H1 (cell line): ENCODE results near the gene LRRC56.
A peak's percentile ranks its signal among the peaks of the same experiment; 100 is the strongest.

Experiments
- POLR2A ChIP-seq, 2 experiments: IDR thresholded peaks; 1 replicate in 1 of 2; 2 replicates in 1 of 2; pipeline ENCODE4 v1.6.1; 2011; ENCODE audit warnings: low read depth in 2 of 2, low read length in 2 of 2, mild to moderate bottlenecking in 2 of 2; ENCODE audit errors: control extremely low read depth in 1 of 2
- RAD21 ChIP-seq, 2 experiments: IDR thresholded peaks in 1 of 2; conservative IDR thresholded peaks in 1 of 2; 2 replicates each; pipeline ENCODE4 v1.6.1; 2011; ENCODE audit warnings: low read depth in 2 of 2, low read length in 2 of 2, improper control_type of control experiment in 1 of 2, inconsistent platforms in 1 of 2, mild to moderate bottlenecking in 1 of 2, moderate library complexity in 1 of 2
- TEAD4 ChIP-seq: IDR thresholded peaks from 2 replicates; pipeline ENCODE4 v1.6.1; 2012; ENCODE audit warnings: low read depth, low read length, inconsistent platforms, mixed read lengths
- TF ChIP-seq, protein P1 (sequence below), 3 experiments: IDR thresholded peaks; 1 replicate in 2 of 3; 2 replicates in 1 of 3; pipeline versions ENCODE4 v1.5.1 to v1.6.1; 2011; ENCODE audit warnings: low read length in 3 of 3, mild to moderate bottlenecking in 3 of 3, inconsistent platforms in 2 of 3, low read depth in 1 of 3, moderate library complexity in 1 of 3; ENCODE audit not compliant: insufficient read depth in 1 of 3; ENCODE audit errors: control extremely low read depth in 1 of 3

DNA sequence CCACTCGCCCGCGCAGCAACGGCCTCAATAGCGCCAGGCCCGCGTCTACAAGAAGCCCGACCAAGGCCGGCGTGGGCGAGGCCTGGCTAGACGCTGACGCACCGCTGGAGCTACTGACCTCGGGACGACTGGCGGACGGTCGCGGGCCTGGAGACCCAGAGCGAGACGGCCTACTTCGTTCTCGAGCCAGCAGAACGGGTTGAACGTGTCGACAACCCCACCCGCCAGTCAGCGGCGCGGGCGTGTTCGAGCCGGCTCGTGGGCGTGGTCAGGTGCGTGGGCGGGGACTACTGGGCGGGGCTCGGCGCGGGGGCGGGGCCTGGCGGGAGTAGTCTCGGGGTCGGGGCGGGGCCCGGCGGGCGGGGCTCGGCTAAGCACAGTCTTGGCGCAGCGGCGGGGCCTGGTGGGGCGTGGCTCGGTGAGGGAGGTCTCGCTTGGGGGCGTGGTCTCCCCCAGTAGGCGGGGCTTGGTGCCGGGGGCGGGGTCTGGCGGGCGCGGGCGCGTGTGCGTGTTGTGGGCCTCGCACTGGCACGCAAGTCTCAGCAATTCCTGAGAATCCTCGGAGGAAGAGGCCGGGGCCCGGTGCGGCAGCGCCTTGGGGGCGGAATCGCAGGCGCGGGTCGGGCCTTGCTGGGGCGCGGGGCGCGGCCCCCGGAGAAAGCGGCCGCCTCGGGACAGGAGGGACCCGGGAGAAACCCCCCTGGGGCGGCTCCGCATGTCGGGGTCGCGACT, 30.2 kb upstream of the LRRC56 start, which contains the start of gene RNH1:
- TF ChIP-seq TEAD4 (no peak), RAD21 (IDR thresholded peaks at IDR 0.05 in 1 of 2, conservative IDR thresholded peaks at IDR 0.05 in 1 of 2; ENCODE audit: low read depth in 2 of 2, low read length in 2 of 2) (no peak), POLR2A (IDR thresholded peaks at IDR 0.05; ENCODE audit: control extremely low read depth in 1 of 2, low read depth in 2 of 2, low read length in 2 of 2) (peak in 1 of 2 experiments; percentile 70; a peak in 2 of 3 replicates)
- TF ChIP-seq, protein P1, sequence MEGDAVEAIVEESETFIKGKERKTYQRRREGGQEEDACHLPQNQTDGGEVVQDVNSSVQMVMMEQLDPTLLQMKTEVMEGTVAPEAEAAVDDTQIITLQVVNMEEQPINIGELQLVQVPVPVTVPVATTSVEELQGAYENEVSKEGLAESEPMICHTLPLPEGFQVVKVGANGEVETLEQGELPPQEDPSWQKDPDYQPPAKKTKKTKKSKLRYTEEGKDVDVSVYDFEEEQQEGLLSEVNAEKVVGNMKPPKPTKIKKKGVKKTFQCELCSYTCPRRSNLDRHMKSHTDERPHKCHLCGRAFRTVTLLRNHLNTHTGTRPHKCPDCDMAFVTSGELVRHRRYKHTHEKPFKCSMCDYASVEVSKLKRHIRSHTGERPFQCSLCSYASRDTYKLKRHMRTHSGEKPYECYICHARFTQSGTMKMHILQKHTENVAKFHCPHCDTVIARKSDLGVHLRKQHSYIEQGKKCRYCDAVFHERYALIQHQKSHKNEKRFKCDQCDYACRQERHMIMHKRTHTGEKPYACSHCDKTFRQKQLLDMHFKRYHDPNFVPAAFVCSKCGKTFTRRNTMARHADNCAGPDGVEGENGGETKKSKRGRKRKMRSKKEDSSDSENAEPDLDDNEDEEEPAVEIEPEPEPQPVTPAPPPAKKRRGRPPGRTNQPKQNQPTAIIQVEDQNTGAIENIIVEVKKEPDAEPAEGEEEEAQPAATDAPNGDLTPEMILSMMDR (IDR thresholded peaks at IDR 0.05; ENCODE audit: control extremely low read depth in 1 of 3, insufficient read depth in 1 of 3, low read depth in 1 of 3, low read length in 3 of 3) = no peak
